ENCODE results near the gene MADCAM1. TPM values are rescaled to one million over a fixed set of nuclear protein-coding genes. Genes with fewer than 3 reads are reported as not detected.
A peak's percentile ranks its signal among the peaks of the same experiment; 100 is the strongest.

Gene MADCAM1
- total RNA-seq, 1 donor from 2014 or later: 1.1 TPM

GRCh38 chr19:508204-509150 is 12.2 kb downstream of the MADCAM1 start:
- DNase-seq: no peak

- peak; percentile 89 for DNase-seq
These were observed 14.4 kb downstream of the MADCAM1 start for GRCh38 chr19:510606-511100.

DNA sequence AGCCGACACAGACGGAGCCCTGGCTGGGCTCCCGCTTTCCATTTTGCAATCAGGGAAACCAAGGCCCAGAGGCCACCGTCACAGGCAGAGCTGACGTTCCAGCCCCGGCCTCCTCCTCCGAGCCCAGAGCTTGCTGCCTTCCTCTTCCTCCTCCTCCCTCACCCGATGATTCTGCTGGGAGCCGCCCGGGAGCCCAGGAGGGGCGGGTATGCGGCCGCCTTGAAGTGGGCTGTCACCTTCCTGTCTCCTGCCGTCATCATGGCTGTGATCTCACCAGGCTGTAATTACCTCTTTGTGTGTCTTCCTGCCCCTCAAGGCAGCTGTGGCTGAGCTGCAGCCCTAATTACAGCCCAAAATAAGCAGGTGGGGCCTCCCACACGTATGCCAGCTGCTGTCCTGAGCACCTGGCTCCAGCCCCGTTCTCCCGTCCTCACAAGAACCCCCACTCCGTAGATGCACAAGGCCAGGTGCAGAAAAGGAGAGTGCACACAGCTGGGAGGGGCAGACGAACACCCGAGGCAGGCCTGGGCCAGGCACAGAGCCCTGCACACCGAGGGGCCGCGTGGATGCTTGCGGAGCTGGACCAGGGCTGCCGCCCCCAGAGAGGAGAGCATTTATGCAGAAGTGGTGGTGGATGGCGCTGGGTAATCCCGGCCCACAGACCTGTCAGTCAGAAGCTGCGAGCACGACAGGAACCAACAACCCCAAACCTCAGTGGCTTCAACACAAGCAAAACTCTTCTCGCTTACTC is 15.0 kb downstream of the MADCAM1 start:
- peak; percentile 80 for DNase-seq

DNA sequence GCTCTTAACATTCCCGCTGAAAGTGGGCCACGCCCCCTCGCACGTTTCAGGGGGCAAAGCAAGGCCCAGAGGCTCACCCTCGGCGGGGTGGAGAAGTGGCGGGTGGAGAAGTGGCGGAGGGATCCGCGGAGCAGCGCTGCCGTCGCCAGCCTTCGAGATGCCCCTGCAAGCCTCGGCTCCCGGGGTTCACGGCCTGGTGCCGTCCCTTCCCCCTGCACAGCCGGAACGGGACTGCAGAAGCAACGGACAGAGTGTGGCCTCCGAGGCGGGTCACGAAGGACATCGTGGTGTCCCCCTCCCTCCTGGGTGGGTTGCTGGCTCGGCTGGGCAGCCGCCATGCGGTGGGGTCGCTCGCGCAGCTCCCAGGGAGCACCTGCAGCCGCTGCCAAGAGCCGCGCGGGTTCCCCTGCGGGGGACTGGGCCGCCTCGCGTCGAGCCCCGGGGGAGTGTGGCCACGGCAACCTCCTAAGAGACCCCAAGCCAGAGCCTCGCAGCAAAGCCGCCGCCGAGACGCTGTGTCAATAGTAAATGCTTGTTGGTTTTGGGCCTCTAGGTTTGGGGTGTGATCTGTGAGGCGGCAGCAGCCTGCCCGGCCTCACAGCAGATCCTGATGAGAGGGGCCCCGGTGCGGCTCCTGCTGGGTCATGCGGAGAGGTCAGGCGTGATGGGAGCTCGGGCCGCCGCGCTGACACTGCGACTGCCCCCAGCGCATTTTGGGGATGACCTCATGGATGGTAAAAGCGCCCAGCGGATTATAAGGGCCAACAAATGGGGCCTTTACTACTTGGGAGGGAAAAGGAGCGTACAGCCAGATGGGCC is 16.5 kb downstream of the MADCAM1 start:
- DNase-seq: peak; percentile 24

GRCh38 chr19:513368-514165 is 17.3 kb downstream of the MADCAM1 start:
- no peak for DNase-seq

- no peak for DNase-seq
These were observed 17.9 kb downstream of the MADCAM1 start for GRCh38 chr19:514166-514663.

- peak; percentile 94 for DNase-seq
These were observed 21.7 kb downstream of the MADCAM1 start for GRCh38 chr19:517721-518597.

DNA sequence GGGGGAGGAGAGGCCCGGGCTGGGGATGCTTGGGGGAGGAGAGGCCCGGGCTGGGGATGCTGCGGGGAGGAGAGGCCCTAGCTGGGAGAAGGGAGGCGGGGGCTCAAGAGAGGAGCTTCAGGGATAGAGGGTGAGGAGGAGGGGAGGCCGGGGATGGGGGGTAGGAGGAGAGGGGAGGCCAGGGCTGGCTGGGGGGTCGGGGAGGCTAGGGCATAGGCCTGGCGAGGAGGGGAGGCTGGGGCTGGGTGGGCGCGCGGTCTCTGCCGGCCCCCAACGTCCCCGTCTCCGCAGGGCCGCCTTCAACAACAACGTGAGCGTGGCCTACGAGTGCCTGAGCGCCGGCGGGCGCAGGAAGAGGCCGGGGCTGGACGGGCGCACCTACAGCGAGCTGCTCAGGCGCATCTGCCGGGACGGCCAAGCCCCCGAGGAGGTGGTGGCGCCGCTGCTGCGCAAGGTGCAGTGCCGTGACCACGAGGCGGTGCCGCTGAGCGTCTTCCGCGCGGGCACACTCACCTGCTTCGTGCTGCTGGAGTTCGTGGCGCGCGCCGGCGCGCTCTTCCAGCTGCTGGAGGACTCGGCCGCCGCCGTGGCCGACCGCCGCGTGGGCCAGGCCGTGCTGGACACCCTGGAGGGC is 22.4 kb downstream of the MADCAM1 start:
- peak; percentile 61 for DNase-seq

GRCh38 chr19:519449-519865 is 23.2 kb downstream of the MADCAM1 start:
- DNase-seq: no peak

- DNase-seq: no peak
These were observed 26.4 kb downstream of the MADCAM1 start for GRCh38 chr19:522726-523125.

DNA sequence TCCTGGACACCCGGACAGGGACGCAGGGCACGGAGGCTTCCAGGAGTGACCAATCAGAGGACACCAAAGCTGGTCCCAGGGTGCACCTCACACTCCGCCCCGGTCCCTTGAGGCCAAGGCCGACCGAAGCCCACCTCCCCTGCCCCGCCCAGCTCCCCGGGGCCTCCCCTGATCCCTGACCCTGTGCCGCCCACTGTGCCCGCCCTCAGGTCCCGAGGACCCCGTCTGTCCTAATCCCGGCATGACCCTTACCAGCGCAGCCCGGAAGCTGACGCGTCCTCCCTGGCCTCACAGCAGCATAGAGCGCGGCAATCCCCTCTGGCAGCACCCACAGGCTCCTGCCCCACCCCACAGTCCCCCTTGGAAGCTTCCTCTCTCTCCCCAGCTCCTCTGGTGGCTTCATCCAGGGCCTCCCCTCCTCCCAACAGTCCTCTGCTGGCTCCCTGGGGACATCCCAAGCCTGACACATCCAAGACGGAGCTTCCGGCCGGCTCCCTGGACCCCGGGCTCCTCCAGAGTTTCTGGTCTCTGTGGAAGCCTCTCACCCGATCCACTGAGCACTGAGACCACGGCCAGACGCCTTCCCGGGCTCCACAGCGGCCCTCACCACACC is 27.9 kb downstream of the MADCAM1 start:
- no peak for DNase-seq

GRCh38 chr19:525029-525428 is 28.7 kb downstream of the MADCAM1 start:
- no peak for DNase-seq

DNA sequence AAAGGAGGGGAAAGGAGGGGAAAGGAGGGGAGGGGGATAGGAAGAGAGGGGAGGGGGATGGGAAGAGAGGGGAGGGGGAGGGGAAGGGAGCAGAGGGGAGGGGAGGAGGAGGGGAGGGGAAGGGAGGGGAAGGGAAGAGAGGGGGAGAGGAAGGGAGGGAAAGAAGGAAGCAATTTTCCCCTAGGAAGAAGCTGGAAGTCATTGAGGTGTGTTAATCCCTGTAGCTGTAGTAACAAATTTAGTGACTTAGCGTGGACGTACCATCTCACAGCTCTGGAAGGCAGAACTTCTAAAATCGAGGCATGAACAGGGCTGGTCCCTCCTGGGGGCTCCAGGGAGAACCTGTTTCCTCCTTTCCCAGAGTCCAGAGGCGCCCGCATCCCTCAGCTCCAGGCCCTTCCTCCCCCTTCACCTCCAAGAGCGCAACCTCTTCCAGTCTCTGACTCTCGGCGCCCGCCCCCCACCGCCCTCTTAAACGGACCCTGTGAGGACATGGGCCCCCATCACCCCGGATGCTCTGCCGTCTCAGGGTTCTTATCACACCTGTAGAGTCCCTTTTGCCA is 29.7 kb downstream of the MADCAM1 start:
- no peak for DNase-seq

- no peak for DNase-seq
These were observed 34.1 kb downstream of the MADCAM1 start for GRCh38 chr19:530134-531008.

DNA sequence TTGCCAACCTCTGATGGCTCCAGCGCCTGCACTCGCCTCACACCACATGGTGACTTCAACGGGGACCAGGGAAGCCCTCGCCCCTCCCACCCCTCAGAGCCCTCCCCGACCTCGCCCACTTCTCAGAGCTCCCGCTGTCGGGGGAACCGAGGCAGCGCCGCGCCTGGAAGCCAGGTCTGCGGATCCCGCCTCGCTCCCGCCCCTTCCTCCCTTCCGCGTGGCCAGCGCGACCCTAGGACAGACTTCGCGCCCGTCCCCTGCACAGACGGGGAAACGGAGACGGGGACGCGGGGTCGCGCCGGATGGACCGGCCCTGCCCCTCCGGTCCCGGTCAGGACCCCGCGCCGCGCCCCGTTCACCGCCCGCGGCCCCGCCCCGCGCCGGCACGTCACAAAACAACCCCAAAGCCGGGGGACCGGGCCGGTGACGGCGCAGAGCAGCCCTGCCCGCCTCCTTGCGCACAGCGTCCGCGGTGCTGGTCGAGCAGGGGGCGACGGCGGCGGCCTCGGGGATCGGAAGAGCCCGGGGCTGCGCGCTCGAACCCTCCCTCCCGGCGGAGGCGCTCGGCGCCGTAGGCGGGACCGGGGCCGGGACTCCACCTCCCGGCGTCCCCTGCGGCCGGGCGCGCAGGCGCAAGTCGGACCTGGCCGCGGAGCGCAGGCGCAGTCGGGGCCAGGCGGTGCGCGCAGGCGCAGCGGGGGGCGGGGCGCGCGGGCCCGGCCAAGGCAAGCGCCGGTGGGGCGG is 34.9 kb downstream of the MADCAM1 start:
- DNase-seq: peak; percentile 95

DNA sequence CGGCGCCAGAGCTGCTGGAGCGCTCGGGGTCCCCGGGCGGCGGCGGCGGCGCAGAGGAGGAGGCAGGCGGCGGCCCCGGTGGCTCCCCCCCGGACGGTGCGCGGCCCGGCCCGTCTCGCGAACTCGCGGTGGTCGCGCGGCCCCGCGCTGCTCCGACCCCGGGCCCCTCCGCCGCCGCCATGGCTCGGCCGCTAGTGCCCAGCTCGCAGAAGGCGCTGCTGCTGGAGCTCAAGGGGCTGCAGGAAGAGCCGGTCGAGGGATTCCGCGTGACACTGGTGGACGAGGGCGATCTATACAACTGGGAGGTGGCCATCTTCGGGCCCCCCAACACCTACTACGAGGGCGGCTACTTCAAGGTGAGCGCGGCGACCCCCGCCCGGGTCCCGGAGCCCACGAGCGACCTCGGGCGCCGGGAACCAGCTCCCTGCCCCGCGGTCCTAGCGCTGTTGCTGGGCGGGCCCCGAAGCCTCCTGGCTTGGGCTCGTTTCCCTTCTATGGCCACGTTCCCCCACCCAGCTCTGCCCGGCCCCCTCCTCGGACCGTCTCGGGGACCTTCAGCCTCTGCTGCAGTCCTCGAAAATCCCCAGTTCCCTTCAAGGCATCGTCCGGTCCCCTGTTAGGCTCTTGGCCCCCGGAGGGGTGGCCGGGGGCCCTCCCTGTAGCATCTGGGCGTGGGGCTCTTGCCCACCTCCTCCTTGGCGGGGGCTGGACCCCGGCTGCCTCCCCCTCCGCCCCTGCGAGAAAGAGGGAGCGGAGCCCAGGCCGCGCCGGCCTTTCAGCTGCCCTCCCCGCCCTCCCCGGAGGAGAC is 35.7 kb downstream of the MADCAM1 start, which contains the start of gene CDC34:
CDC34 (plus strand) TSS at position 8 of the 808 bp plus-strand sequence; CDS start at position 180, 172 bp downstream.
- DNase-seq: no peak
